HCT116 (cell line): ENCODE data around the gene RABGGTB. TPM values are rescaled to one million over a fixed set of nuclear protein-coding genes. Genes with fewer than 3 reads are reported as not detected.

ENCODE experiments used
- ATAC-seq: fragments of 200-7000 bp; cut with Tn5 transposase; 2 replicates; pipeline ENCODE4 v1.9.1; 2020; ENCODE audit warnings: mild to moderate bottlenecking, moderate library complexity
- BruUV-seq: library from RNA; stranded (reverse); fragments of 400-500 nt; replicated peaks from 2 replicates; lab custom pipeline; 2021; lab: Mats Ljungman, UMichigan
- CTCF ChIA-PET: fragments of 300-600 bp; sonication (Branson Sonifier 250); formaldehyde crosslinking; loops from one replicate; lab custom pipeline; 2021; ENCODE audit warnings: antibody characterized with exemption; lab: Charles Lee
- POLR2A ChIA-PET: fragments of 300-600, 350-600 bp; sonication (Branson Sonifier 250); formaldehyde crosslinking; loops from one replicate; lab custom pipeline; 2021; ENCODE audit warnings: antibody characterized with exemption; lab: Charles Lee
- RAD21 ChIA-PET, 2 experiments: fragments of 300-600 bp; sonication (Branson Sonifier 250); formaldehyde crosslinking; loops; one replicate each; lab custom pipeline; 2023; ENCODE audit warnings: low total read pairs in 2 of 2; ENCODE audit not compliant: uncharacterized antibody in 2 of 2, unreplicated experiment in 2 of 2, low non-redundant PET in 1 of 2; lab: Charles Lee
- DNase-seq: peaks from one replicate; pipeline ENCODE4 v3.0.0-alpha.2; 2010; ENCODE audit warnings: low read depth, low spot score
- H2AFZ ChIP-seq: fragments of 200-600 bp; shearing (Covaris generic), sonication (generic); 2 replicates; pipeline ENCODE4 v1.6.1; 2017; ENCODE audit warnings: low read depth, mixed run types, mixed read lengths, antibody characterized with exemption, low read length; ENCODE audit not compliant: poor library complexity, severe bottlenecking
- H3K27ac ChIP-seq: 2 replicates; pipeline ENCODE4 v1.5.1; 2012; ENCODE audit warnings: low read depth, low read length
- H3K27me3 ChIP-seq: fragments of 200-600 bp; sonication (generic); 2 replicates; pipeline ENCODE4 v1.6.1; 2016; ENCODE audit warnings: mixed run types, low read length, mixed read lengths; ENCODE audit not compliant: insufficient read depth
- H3K36me3 ChIP-seq, 2 experiments: fragments of 200-500 bp in 1 of 2; fragments of 200-600 bp in 1 of 2; sonication (Bioruptor generic) in 1 of 2; sonication (generic) in 1 of 2; 2 replicates each; pipeline versions ENCODE4 v1.5.1 to v1.6.1; 2014 to 2016; ENCODE audit warnings: low read length in 2 of 2, inconsistent platforms in 1 of 2, mixed read lengths in 1 of 2, mixed run types in 1 of 2; ENCODE audit not compliant: insufficient read depth in 2 of 2, control insufficient read depth in 1 of 2
- H3K4me1 ChIP-seq, 2 experiments: fragments of 200-600 bp in 1 of 2; sonication (generic) in 1 of 2; 2 replicates each; pipeline versions ENCODE4 v1.5.1 to v1.6.1; 2012 to 2017; ENCODE audit warnings: low read length in 2 of 2, inconsistent platforms in 1 of 2, mild to moderate bottlenecking in 1 of 2, mixed read lengths in 1 of 2, mixed run types in 1 of 2, moderate library complexity in 1 of 2; ENCODE audit not compliant: insufficient read depth in 2 of 2, control insufficient read depth in 1 of 2
- H3K4me2 ChIP-seq: fragments of 200-600 bp; sonication (generic); 2 replicates; pipeline ENCODE4 v1.6.1; 2017; ENCODE audit warnings: mixed run types, low read length, mixed read lengths
- H3K4me3 ChIP-seq, 2 experiments: fragments of 200-600 bp in 1 of 2; sonication (generic) in 1 of 2; replicated peaks in 1 of 2; 2 replicates each; pipeline ENCODE4 v1.5.1; 2011 to 2016; ENCODE audit warnings: low read length in 2 of 2, control low read depth in 1 of 2, low read depth in 1 of 2, mild to moderate bottlenecking in 1 of 2, mixed read lengths in 1 of 2, mixed run types in 1 of 2
- H3K79me2 ChIP-seq: fragments of 200-600 bp; sonication (generic); 2 replicates; pipeline ENCODE4 v1.6.1; 2017; ENCODE audit warnings: mild to moderate bottlenecking, mixed run types, low read length, moderate library complexity, mixed read lengths; ENCODE audit not compliant: insufficient read depth
- H3K9ac ChIP-seq: fragments of 200-600 bp; sonication (generic); 2 replicates; pipeline ENCODE4 v1.6.1; 2016; ENCODE audit warnings: low read length, mixed read lengths
- H3K9me2 ChIP-seq: fragments of 200-600 bp; sonication (generic), shearing (Covaris generic); 2 replicates; pipeline ENCODE4 v1.6.1; 2017; ENCODE audit warnings: mixed run types, mild to moderate bottlenecking, moderate library complexity; ENCODE audit not compliant: insufficient read depth
- H3K9me3 ChIP-seq, 2 experiments: fragments of 200-500 bp in 1 of 2; fragments of 200-600 bp in 1 of 2; sonication (Bioruptor generic) in 1 of 2; sonication (generic) in 1 of 2; 2 replicates each; pipeline ENCODE4 v1.6.1; 2014 to 2017; ENCODE audit warnings: low read length in 2 of 2, mixed read lengths in 2 of 2, inconsistent platforms in 1 of 2, low read depth in 1 of 2, mild to moderate bottlenecking in 1 of 2, mixed run types in 1 of 2, moderate library complexity in 1 of 2; ENCODE audit not compliant: control insufficient read depth in 1 of 2, insufficient read depth in 1 of 2
- H4K20me1 ChIP-seq: fragments of 200-600 bp; sonication (generic), shearing (Covaris generic); 2 replicates; pipeline ENCODE4 v1.6.1; 2017; ENCODE audit warnings: mixed run types, mild to moderate bottlenecking, moderate library complexity; ENCODE audit not compliant: insufficient read depth
- CBX3 ChIP-seq: IDR thresholded peaks from 2 replicates; pipeline ENCODE4 v1.6.1; 2012; ENCODE audit warnings: low read depth
- CEBPB ChIP-seq: IDR thresholded peaks from 2 replicates; pipeline ENCODE4 v1.6.1; 2012; ENCODE audit warnings: low read depth
- JUND ChIP-seq: IDR thresholded peaks from 2 replicates; pipeline ENCODE4 v1.6.1; 2012
- POLR2AphosphoS5 ChIP-seq: IDR thresholded peaks from 2 replicates; pipeline ENCODE4 v1.6.1; 2011; ENCODE audit warnings: mild to moderate bottlenecking, low read depth, low read length, moderate library complexity
- SRF ChIP-seq: IDR thresholded peaks from 2 replicates; pipeline ENCODE4 v1.6.1; 2012; ENCODE audit warnings: low read depth
- ZNF274 ChIP-seq: fragments of 200-500 bp; sonication (Bioruptor generic); IDR thresholded peaks from 2 replicates; pipeline ENCODE4 v1.6.1; 2014; ENCODE audit warnings: mild to moderate bottlenecking, low read depth, low read length, inconsistent platforms
- intact Hi-C: fragments of 100-400 bp; cut with micrococcal nuclease; formaldehyde crosslinking; loops from 2 replicates; pipeline ENCODE4 v1.10.0; 2022
- total RNA-seq: library from RNA; stranded (reverse); gene quantifications from one replicate; pipeline ENCODE4 v1.2.1, GENCODE V29; 2021; ENCODE audit not compliant: unreplicated experiment
- TF ChIP-seq, protein P1 (sequence below), 3 experiments: fragments of 200-600 bp in 1 of 3; sonication (generic) in 1 of 3; IDR thresholded peaks in 2 of 3; conservative IDR thresholded peaks in 1 of 3; 2 replicates each; pipeline ENCODE4 v1.5.1; 2012 to 2017; ENCODE audit warnings: low read depth in 2 of 3, low read length in 2 of 3, antibody characterized with exemption in 1 of 3, borderline replicate concordance in 1 of 3, control low read depth in 1 of 3, mild to moderate bottlenecking in 1 of 3, mixed read lengths in 1 of 3, mixed run types in 1 of 3, moderate library complexity in 1 of 3; ENCODE audit not compliant: insufficient read depth in 1 of 3
- TF ChIP-seq, protein P2 (sequence below): IDR thresholded peaks from 2 replicates; pipeline ENCODE4 v1.6.1; 2012

The RABGGTB gene
- total RNA-seq, 1 experiment from 2014 or later, result 203 TPM

GRCh38 chr1:75795703-75796193 lies 9.7 kb downstream of the RABGGTB start:
- Histone ChIP-seq H3K9me2 (no peaks in the 10 kb centered on the region), H3K9ac (no peak overlapping the region)
- TF ChIP-seq SRF (0 out of 2 replicates have a peak, but pooled peaks have one; percentile 7), CEBPB (no peak)
- TF ChIP-seq, all 23 proteins: peak for 1
- DNase-seq, result no peak
- Histone ChIP-seq H3K4me3 (no peak overlapping the region), H3K27ac (no peak overlapping the region), H3K27me3 (no peaks in the 10 kb centered on the region), H3K9me3 (no peaks in the 10 kb centered on the region), H3K4me2 (no peak overlapping the region), H3K4me1 (no peaks in the 10 kb centered on the region), H3K79me2 (peaks cover 36% of the 10 kb centered on the region), H2AFZ (no peak overlapping the region), H4K20me1 (peaks cover 69% of the 10 kb centered on the region), H3K36me3 (peaks cover 49 to 58% of the 10 kb centered on the region in 2 experiments)
- intact Hi-C loops, result no loop called here
- RAD21 ChIA-PET, result interaction anchor here in 1 of 2 experiments (0.7 kb wide), 1 partner anchor 30 kb away, joined by 3 read pairs; no protein-coding TSS in a partner anchor
- POLR2A ChIA-PET, result interaction anchor here (1.5 kb wide), 1 partner anchor 10 kb away, joined by 8 read pairs; the partner anchor contains the start of gene RABGGTB
- BruUV-seq, result no TSS peak
- CTCF ChIA-PET, result no interaction called here
- peak; percentile 2; the same call in 1 of the 2 replicates for ATAC-seq

- RAD21 ChIA-PET, result no interaction called here
- POLR2A ChIA-PET, result interaction anchor here (1.1 kb wide), 1 partner anchor 11 kb away, joined by 4 read pairs; the partner anchor contains the start of gene RABGGTB
These were observed 10.6 kb downstream of the RABGGTB start, which contains the start of gene MSH4 for GRCh38 chr1:75796376-75797272. Gene MSH4 (plus strand): TSS chr1:75796882. CDS start chr1:75796986, 104 bp downstream.

More at GRCh38 chr1:75796376-75797272, 10.6 kb downstream of the RABGGTB start, which contains the start of gene MSH4:
- Histone ChIP-seq H3K27me3 (no peaks in the 10 kb centered on the region), H3K4me2 (no peak within 1 kb of the TSS), H3K27ac (no peak within 1 kb of the TSS), H3K9me2 (no peaks in the 10 kb centered on the region), H3K79me2 (peaks cover 27% of the 10 kb centered on the region), H3K4me1 (no peaks in the 10 kb centered on the region), H3K4me3 (no peak within 1 kb of the TSS), H3K9me3 (no peaks in the 10 kb centered on the region), H3K36me3 (peaks cover 40 to 50% of the 10 kb centered on the region in 2 experiments), H2AFZ (no peak within 1 kb of the TSS), H3K9ac (no peak within 1 kb of the TSS; the same call in 1 of the 2 replicates), H4K20me1 (peaks cover 60% of the 10 kb centered on the region)
- intact Hi-C loops, result no loop called here
- TF ChIP-seq SRF, result 0 out of 2 replicates have a peak, but pooled peaks have one; percentile 20
- TF ChIP-seq, protein P1, sequence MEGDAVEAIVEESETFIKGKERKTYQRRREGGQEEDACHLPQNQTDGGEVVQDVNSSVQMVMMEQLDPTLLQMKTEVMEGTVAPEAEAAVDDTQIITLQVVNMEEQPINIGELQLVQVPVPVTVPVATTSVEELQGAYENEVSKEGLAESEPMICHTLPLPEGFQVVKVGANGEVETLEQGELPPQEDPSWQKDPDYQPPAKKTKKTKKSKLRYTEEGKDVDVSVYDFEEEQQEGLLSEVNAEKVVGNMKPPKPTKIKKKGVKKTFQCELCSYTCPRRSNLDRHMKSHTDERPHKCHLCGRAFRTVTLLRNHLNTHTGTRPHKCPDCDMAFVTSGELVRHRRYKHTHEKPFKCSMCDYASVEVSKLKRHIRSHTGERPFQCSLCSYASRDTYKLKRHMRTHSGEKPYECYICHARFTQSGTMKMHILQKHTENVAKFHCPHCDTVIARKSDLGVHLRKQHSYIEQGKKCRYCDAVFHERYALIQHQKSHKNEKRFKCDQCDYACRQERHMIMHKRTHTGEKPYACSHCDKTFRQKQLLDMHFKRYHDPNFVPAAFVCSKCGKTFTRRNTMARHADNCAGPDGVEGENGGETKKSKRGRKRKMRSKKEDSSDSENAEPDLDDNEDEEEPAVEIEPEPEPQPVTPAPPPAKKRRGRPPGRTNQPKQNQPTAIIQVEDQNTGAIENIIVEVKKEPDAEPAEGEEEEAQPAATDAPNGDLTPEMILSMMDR (IDR thresholded peaks at IDR 0.05 in 2 of 3, conservative IDR thresholded peaks at IDR 0.05 in 1 of 3; ENCODE audit: borderline replicate concordance in 1 of 3, insufficient read depth in 1 of 3, low read depth in 2 of 3, low read length in 2 of 3), result no peak
- TF ChIP-seq CBX3, result 0 out of 2 replicates have a peak, but pooled peaks have one; percentile 6
- TF ChIP-seq JUND, result peak; percentile 9
- TF ChIP-seq, protein P2, sequence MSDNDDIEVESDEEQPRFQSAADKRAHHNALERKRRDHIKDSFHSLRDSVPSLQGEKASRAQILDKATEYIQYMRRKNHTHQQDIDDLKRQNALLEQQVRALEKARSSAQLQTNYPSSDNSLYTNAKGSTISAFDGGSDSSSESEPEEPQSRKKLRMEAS, result 0 out of 2 replicates have a peak, but pooled peaks have one; percentile 26
- peak; percentile 45 for TF ChIP-seq POLR2AphosphoS5
- TF ChIP-seq ZNF274, result no peak
- no TSS peak for BruUV-seq
- ATAC-seq (peak; percentile 41), DNase-seq (no peak)
- CTCF ChIA-PET, result no interaction called here
